Activated T-cell treated with anti-CD3 and anti-CD28 coated beads for 4 hours (primary cell): ENCODE measurements around the gene HIVEP2.
A peak's percentile ranks its signal among the peaks of the same experiment; 100 is the strongest.

Experiments used
- DNase-seq: peaks from one replicate; pipeline ENCODE4 v3.0.0-alpha.2; 2020

HIVEP2 gene

GRCh38 chr6:142887517-142887916, 57.5 kb downstream of the HIVEP2 start:
- no peak for DNase-seq

GRCh38 chr6:142886431-142887170, 58.4 kb downstream of the HIVEP2 start:
- no peak for DNase-seq

- peak; percentile 32 for DNase-seq
Measured at GRCh38 chr6:142885182-142885867, 59.7 kb downstream of the HIVEP2 start.

- DNase-seq = no peak
Measured at GRCh38 chr6:142884214-142885035, 60.6 kb downstream of the HIVEP2 start.

GRCh38 chr6:142883011-142883410, 62.0 kb downstream of the HIVEP2 start:
- no peak for DNase-seq

- DNase-seq = no peak
Measured at GRCh38 chr6:142881761-142882160, 63.2 kb downstream of the HIVEP2 start.

GRCh38 chr6:142881290-142881689, 63.7 kb downstream of the HIVEP2 start:
- no peak for DNase-seq

GRCh38 chr6:142880201-142880600, 64.8 kb downstream of the HIVEP2 start:
- DNase-seq = no peak

GRCh38 chr6:142879527-142879926, 65.4 kb downstream of the HIVEP2 start:
- DNase-seq = no peak

GRCh38 chr6:142879076-142879475, 65.9 kb downstream of the HIVEP2 start:
- DNase-seq = no peak

- DNase-seq = no peak
Measured at GRCh38 chr6:142878407-142878806, 66.6 kb downstream of the HIVEP2 start.

GRCh38 chr6:142874676-142875075, 70.3 kb downstream of the HIVEP2 start:
- DNase-seq = no peak

GRCh38 chr6:142872376-142872775, 72.6 kb downstream of the HIVEP2 start:
- DNase-seq = no peak

GRCh38 chr6:142871910-142872331, 73.1 kb downstream of the HIVEP2 start:
- peak; percentile 39 for DNase-seq

GRCh38 chr6:142870787-142871415, 74.1 kb downstream of the HIVEP2 start:
- no peak for DNase-seq

- no peak for DNase-seq
Measured at GRCh38 chr6:142868917-142869316, 76.1 kb downstream of the HIVEP2 start.

- no peak for DNase-seq
Measured at GRCh38 chr6:142867988-142868812, 76.8 kb downstream of the HIVEP2 start.

- DNase-seq = no peak
Measured at GRCh38 chr6:142867355-142867801, 77.6 kb downstream of the HIVEP2 start.

GRCh38 chr6:142863981-142864380, 81.0 kb downstream of the HIVEP2 start:
- no peak for DNase-seq

GRCh38 chr6:142861711-142862110, 83.3 kb downstream of the HIVEP2 start:
- no peak for DNase-seq

GRCh38 chr6:142860498-142860897, 84.5 kb downstream of the HIVEP2 start:
- no peak for DNase-seq
